GM18498 (cell line): ENCODE data around the gene RIN3.
"Not testable (repeated sequence)": the region's sequence is repeated elsewhere in the genome, so short reads cannot be mapped to it uniquely, and the experiment has no call there.

Source experiments
- ATAC-seq: cut with Tn5 transposase; IDR thresholded peaks from one replicate; pipeline ENCODE4 v1.9.1; 2021; ENCODE audit warnings: mild to moderate bottlenecking, moderate library complexity; ENCODE audit not compliant: unreplicated experiment

Gene RIN3

GRCh38 chr14:92529903-92530302 lies 16.3 kb downstream of the RIN3 start:
- no peak for ATAC-seq

GRCh38 chr14:92531106-92531873 lies 17.7 kb downstream of the RIN3 start:
- peak; percentile 55 for ATAC-seq

GRCh38 chr14:92532490-92533163 lies 19.0 kb downstream of the RIN3 start:
- ATAC-seq = no peak

GRCh38 chr14:92534932-92535643 lies 21.5 kb downstream of the RIN3 start:
- no peak for ATAC-seq

- ATAC-seq = not testable (repeated sequence)
Measured at GRCh38 chr14:92536231-92536630, 22.6 kb downstream of the RIN3 start.

- ATAC-seq = peak; percentile 82
Measured at GRCh38 chr14:92538412-92538985, 24.9 kb downstream of the RIN3 start.

- ATAC-seq = no peak
Measured at GRCh38 chr14:92539419-92539818, 25.8 kb downstream of the RIN3 start.

- no peak for ATAC-seq
Measured at GRCh38 chr14:92539875-92540274, 26.3 kb downstream of the RIN3 start.

GRCh38 chr14:92540472-92541048 lies 27.0 kb downstream of the RIN3 start:
- ATAC-seq = no peak

GRCh38 chr14:92542766-92543554 lies 29.4 kb downstream of the RIN3 start:
- no peak for ATAC-seq

- ATAC-seq = no peak
Measured at GRCh38 chr14:92544051-92544720, 30.6 kb downstream of the RIN3 start.

- no peak for ATAC-seq
Measured at GRCh38 chr14:92546347-92547053, 32.9 kb downstream of the RIN3 start.

GRCh38 chr14:92549105-92549858 lies 35.7 kb downstream of the RIN3 start:
- no peak for ATAC-seq

- no peak for ATAC-seq
Measured at GRCh38 chr14:92549859-92550230, 36.3 kb downstream of the RIN3 start.

- ATAC-seq = peak; percentile 78
Measured at GRCh38 chr14:92551044-92551841, 37.7 kb downstream of the RIN3 start.

- ATAC-seq = peak; percentile 11
Measured at GRCh38 chr14:92552066-92552465, 38.5 kb downstream of the RIN3 start.

GRCh38 chr14:92553438-92553837 lies 39.9 kb downstream of the RIN3 start:
- no peak for ATAC-seq
